ENCODE results near the gene PCSK5.

GRCh38 chr9:76289703-76290102 is 399.2 kb downstream of the PCSK5 start:
- TF ChIP-seq CTCF (IDR thresholded peaks at IDR 0.05) (no peak), POLR2A (IDR thresholded peaks at IDR 0.05) (no peak)
